22Rv1 (cell line): ENCODE results near the gene SRSF9.

Source experiments
- CTCF ChIP-seq: fragments of 450-650 bp; IDR thresholded peaks from 2 replicates; pipeline ENCODE4 v1.5.1; 2017; ENCODE audit warnings: mild to moderate bottlenecking
- ZFX ChIP-seq: fragments of 450-650 bp; IDR thresholded peaks from 2 replicates; pipeline ENCODE4 v1.6.1; 2017; ENCODE audit warnings: antibody characterized with exemption, borderline replicate concordance

GRCh38 chr12:120429368-120429767, 40.2 kb downstream of the SRSF9 start:
- no peak for TF ChIP-seq CTCF
- TF ChIP-seq ZFX, result no peak
